GM10266 (cell line): ENCODE results near the gene FBRSL1.
A peak's percentile ranks its signal among the peaks of the same experiment; 100 is the strongest.
"Not testable (repeated sequence)": the region's sequence is repeated elsewhere in the genome, so short reads cannot be mapped to it uniquely, and the experiment has no call there.

Experiments used
- DNase-seq: peaks from one replicate; pipeline ENCODE4 v3.0.0; 2012; ENCODE audit errors: extremely low spot score
- CTCF ChIP-seq: IDR thresholded peaks from 2 replicates; pipeline ENCODE4 v1.5.1; 2012; ENCODE audit warnings: mild to moderate bottlenecking, low read depth; ENCODE audit not compliant: control insufficient read depth, insufficient read depth; ENCODE audit errors: missing control alignments

Gene FBRSL1

DNA sequence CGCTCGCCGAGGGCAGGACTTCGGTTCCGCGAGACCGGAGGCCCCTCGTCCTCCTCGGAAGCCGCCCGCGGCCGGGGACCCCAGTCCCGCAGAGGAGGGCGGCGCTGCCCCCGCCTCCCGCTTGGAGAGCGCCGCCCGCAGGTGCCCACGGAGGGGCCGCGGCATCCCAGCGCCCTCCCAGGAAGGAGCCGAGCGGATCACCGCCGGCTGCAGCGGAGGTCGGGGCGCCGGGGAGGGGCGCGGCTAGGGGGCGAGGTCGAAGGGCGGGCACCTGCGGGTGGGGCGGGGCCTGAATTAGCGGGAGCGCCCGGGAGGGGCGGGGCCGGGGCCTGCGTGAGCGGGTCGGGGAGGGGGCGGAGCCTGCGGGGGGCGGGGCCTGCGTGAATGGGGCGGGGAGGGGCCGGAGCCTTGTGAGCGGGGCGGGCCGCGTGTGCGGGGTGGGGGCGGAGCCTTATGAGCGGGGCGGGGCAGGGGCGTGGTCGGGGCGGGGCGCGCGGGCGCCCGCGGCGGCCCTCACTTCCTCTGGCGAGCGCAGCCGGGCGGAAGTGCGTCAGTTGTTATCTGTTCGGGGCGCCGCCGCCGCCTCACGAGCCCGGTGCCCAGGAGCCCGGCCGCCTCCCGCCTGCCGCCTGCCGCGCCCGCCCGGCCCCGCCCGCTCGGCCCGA, at the start of gene FBRSL1:
FBRSL1 (plus strand) TSS at position 550 of the 665 bp plus-strand sequence.
- DNase-seq = peak; percentile 100
- TF ChIP-seq CTCF = no peak

DNA sequence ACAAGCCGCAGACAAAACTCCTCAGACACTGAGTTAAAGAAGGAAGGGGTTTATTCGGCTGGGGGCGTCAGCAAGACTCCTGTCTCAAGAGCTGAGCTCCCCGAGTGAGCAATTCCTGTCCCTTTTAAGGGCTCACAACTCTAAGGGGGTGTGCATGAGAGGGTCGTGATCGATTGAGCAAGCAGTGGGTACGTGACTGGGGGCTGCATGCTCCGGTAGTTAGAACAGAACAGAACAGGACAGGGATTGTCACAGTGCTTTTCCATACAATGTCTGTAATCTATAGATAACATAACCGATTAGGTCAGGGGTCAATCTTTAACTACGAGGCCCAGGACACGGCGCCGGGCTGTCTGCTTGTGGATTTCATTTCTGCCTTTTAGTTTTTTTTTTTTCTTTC, 49.5 kb upstream of the FBRSL1 start:
- DNase-seq = not testable (repeated sequence)

DNA sequence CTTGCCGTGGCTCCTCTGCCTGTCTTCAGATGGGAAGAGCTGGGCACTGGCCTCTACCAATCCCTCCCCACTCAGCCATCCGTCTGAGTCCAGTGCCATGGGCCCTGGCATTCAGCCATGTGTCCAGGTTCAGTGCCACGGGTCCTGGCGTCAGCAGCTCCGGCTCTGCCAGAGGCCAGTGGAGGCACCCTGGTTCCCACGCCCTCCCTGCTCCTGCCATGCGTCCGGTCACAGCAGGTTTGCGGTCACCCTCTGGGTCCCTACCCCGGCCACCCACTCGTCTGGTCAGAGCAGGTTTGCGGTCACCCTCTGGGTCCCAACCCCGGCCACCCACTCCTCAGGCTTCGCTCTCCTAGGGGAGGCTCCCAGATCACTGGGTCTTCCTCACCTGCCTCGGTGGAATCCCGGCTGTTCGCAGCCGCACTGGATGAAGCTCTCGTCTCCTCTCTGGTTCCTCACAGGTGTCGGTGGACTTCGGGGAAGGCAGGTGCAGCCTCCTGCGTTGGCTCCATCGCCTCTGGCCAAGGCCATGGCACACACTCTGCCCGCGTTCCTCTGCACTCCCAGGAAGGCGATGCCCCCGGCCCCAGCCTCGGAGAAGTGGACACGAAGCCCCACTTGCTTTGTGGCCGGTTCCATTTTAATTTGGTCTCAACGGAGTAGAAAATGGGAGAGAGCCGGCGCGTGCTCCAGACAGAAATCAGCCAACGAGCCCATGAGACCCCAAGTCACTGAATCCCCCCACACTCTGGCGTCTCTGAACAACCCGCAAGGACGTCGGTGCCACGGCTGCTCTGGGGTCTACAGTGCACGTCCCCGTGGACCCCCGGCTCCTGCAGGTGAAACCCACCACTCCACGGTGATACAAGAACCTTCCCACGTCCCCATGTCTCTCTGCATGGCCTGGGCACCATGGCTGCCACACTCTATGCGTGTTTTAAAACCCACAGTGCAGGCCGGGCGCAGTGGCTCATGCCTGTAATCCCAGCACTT, 47.8 kb upstream of the FBRSL1 start:
- no peak for TF ChIP-seq CTCF
- no peak for DNase-seq

GRCh38 chr12:132443091-132443490, 46.9 kb upstream of the FBRSL1 start:
- TF ChIP-seq CTCF = no peak
- DNase-seq = no peak

- TF ChIP-seq CTCF = no peak
- no peak for DNase-seq
Observed at GRCh38 chr12:132444283-132444682, 45.7 kb upstream of the FBRSL1 start.

GRCh38 chr12:132444957-132445883, 44.7 kb upstream of the FBRSL1 start:
- DNase-seq = peak; percentile 77
- no peak for TF ChIP-seq CTCF
